Measurements from ENCODE around the gene GPX4.

GPX4 gene

GRCh38 chr19:1132552-1133383, 29.0 kb downstream of the GPX4 start:
- no peak for DNase-seq

DNA sequence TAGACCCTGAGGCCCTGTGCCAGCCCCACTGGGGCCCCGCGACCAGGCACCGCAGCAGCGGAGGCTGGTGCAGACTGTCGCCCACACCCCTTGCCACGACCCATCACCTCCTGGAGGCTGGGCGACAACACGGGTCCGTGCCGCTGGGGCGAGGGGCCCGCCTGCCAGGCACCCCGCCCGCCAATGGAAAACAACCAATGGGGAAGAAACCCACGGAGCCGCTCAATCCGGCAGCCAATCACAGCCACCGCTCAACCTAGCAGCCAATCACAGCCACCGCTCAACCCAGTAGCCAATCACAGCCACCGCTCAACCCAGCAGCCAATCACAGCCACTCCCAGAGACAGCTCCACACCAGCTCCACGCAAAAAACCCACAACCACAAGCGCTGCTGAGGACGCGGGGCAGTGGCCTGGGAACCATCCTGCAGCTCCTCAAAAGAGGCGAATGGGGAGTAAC, 29.7 kb downstream of the GPX4 start:
- no peak for DNase-seq

DNA sequence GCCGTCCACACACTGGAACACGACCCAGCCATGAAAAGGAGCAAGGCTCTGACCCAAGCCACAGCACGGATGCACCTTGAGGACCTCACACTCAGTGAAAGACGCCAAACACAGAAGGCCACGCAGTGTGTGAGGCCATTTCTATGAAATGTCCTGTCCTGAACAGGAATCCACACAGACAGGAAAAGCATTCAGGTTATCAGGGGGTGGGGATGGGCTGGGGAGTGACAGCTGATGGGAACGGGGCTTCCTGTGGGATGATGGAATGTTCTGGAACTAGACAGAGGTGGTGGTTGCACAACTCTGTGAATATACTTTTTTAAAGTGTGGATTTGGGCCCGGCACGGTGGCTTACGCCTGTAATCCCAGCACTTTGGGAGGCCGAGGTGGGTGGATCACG, 30.6 kb downstream of the GPX4 start:
- no peak for DNase-seq

- DNase-seq: no peak
Measured at GRCh38 chr19:1135454-1135853, 31.7 kb downstream of the GPX4 start.

DNA sequence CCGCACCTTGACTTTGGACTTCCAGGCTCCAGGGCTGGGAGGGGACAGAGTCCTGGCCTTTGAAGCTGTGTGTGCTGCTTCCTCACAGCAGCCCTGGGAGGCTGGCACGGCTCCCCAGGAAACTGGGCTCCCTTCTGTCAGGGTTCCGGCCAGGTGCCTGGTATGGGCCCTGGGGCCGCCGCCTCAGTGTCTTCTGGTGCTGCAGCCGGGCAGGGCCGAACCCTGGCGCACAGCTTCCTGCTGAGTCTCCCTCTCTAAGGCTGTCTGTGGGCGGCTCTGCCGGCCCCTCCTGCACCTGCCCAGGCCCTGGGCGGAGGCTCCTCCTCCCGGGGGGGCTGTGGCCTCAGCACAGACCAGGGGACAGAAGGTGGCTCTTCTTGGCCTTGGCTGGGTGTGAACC, 32.4 kb downstream of the GPX4 start:
- DNase-seq: no peak

- no peak for DNase-seq
Measured at GRCh38 chr19:1136621-1137317, 33.0 kb downstream of the GPX4 start.

DNA sequence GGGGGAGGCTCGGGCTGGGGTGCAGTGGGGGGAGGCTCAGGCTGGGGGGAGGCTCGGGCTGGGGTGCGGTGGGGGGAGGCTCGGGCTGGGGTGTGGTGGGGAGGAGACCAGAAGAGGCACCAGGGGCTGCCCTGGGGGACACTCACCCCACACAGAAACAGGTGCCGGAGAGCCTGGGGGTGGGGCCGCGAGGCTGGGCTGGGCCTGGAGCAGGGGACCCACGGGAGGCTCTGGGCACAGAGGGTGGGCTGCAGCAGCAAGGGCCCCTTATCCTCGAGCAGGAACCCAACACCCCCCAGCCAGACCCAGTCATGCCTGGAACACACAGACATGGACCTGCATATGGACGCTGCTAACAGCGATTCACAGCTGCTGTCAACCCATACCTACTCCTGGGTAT, 34.3 kb downstream of the GPX4 start:
- no peak for DNase-seq

GRCh38 chr19:1139126-1139525, 35.3 kb downstream of the GPX4 start:
- no peak for DNase-seq

- DNase-seq: no peak
Measured at GRCh38 chr19:1140272-1141027, 36.7 kb downstream of the GPX4 start.

- DNase-seq: no peak
Measured at GRCh38 chr19:1141944-1142343, 38.1 kb downstream of the GPX4 start.

DNA sequence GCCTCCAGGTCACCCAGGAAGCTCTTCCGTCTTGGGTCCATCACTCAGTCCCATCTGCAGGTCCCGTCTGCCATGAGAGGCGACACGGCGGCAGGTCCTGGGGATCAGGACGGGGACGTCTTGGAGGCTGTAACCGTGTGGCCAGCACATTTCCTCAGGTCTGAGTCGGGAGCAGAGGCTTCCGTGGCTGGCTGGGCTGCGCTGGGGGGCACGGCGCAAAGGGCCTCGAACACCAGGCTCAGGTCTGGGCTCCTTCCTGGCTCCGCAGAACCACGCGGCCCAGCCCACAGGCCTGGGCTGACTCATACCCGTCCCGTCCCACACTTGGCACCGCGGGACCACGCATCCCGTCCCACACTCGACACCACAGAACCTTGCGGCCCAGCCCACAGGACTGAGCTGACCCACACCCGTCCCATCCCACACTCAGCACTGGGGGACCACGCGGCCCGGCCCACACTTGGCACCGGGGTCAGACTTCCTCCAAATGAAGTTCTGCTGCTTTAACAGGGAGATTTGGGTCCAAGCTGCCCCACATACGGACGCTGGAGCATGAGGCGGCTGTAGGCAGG, 40.1 kb downstream of the GPX4 start:
- no peak for DNase-seq

GRCh38 chr19:1144741-1145140, 40.9 kb downstream of the GPX4 start:
- no peak for DNase-seq

DNA sequence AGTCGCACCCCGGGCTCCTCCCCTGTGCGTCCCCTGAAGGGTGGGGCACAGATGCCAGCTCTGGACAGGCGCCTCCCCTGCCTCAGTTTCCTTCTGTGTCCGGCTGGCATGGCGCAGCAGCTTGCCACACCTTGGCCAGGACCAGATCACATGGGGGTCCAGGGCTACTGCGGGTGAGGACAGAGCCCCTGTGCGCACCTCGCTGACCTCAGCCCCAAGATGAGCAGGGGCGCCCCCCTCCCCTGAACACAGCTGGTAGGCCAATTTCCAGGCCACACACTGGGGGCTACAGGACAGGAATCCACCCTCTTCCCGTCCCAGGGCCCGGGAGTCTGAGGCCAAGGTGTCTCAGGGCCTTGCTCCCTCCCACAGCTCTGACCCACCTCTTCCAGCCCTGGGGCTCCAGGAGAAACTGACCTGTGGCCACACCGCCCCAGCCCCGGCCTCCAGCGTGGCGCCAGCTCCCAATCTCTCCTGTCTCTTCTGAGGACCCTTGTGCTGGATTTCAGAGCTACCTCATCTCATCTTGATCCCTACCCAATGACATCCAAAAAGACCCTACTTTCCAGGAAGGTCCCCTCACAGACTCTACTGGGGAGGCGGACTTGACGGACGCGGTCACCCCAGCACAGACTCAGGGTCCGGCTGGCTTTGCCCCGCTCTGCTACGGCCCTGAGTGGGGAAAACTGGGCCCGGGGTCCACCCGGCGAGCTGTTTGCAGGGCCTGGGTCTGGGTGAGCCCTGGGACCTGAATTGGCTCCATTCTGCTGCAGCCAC, 42.0 kb downstream of the GPX4 start:
- DNase-seq: no peak

GRCh38 chr19:1146412-1146699, 42.6 kb downstream of the GPX4 start:
- DNase-seq: no peak

GRCh38 chr19:1146858-1147780, 43.3 kb downstream of the GPX4 start:
- no peak for DNase-seq

GRCh38 chr19:1147934-1148549, 44.2 kb downstream of the GPX4 start:
- no peak for DNase-seq

- no peak for DNase-seq
Measured at GRCh38 chr19:1149259-1150045, 45.7 kb downstream of the GPX4 start.

DNA sequence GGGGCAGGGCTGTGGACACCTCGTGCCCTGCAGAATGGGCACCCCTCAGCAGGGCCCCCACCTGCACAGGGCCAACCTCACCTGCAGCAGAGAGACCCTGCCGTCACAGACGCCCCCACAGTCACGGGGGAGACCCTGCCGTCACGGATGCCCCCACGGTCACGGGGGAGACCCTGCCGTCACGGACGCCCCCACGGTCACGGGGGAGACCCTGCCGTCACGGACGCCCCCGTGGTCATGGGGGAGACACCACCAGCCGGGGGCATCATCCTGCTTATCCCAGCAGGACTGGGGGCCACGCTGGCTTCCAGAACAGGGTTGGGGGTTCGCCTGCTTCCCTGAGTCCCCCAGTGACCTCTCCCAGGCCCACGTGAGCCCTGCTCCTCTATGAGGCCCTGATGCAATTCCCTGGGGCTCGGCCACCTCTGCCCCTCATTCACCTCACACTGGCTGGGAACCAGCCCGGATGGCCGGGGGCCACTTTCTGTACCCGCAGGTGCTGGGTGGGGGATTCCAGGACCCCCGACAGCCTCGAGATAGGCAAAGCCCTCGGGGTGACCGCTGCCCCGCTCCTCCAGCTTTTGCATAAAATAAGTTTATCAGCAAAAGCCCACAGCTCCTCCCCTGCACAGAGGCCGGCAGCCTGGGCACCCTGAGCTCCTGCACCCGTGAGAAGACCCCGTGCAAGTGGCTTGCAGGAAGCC, 46.7 kb downstream of the GPX4 start:
- DNase-seq: no peak

- DNase-seq: no peak
Measured at GRCh38 chr19:1151037-1151724, 47.4 kb downstream of the GPX4 start.
